GM12801 (cell line): ENCODE measurements around the gene ZNF275.

Experiments used
- CTCF ChIP-seq: IDR thresholded peaks from one replicate; pipeline ENCODE4 v1.5.1; 2011; ENCODE audit warnings: control low read depth; ENCODE audit not compliant: insufficient read length; ENCODE audit errors: extremely low read depth

ZNF275 gene

GRCh38 chrX:153379971-153380581 lies 46.1 kb downstream of the ZNF275 start:
- TF ChIP-seq CTCF = no peak

- no peak for TF ChIP-seq CTCF
These were observed 46.7 kb downstream of the ZNF275 start for GRCh38 chrX:153380691-153381090.

- TF ChIP-seq CTCF = no peak
These were observed 48.0 kb downstream of the ZNF275 start for GRCh38 chrX:153381684-153382532.

GRCh38 chrX:153382563-153383482 lies 48.9 kb downstream of the ZNF275 start:
- TF ChIP-seq CTCF = no peak

GRCh38 chrX:153384390-153384789 lies 50.4 kb downstream of the ZNF275 start:
- TF ChIP-seq CTCF = no peak

- no peak for TF ChIP-seq CTCF
These were observed 52.1 kb downstream of the ZNF275 start for GRCh38 chrX:153386097-153386496.

GRCh38 chrX:153387345-153387744 lies 53.4 kb downstream of the ZNF275 start:
- TF ChIP-seq CTCF = no peak
